GM21786 (cell line): ENCODE results near the gene PLOD3.
A peak's percentile ranks its signal among the peaks of the same experiment; 100 is the strongest.

Experiments used
- ATAC-seq: cut with Tn5 transposase; IDR thresholded peaks from one replicate; pipeline ENCODE4 v1.9.1; 2021; ENCODE audit not compliant: unreplicated experiment

Gene PLOD3

DNA sequence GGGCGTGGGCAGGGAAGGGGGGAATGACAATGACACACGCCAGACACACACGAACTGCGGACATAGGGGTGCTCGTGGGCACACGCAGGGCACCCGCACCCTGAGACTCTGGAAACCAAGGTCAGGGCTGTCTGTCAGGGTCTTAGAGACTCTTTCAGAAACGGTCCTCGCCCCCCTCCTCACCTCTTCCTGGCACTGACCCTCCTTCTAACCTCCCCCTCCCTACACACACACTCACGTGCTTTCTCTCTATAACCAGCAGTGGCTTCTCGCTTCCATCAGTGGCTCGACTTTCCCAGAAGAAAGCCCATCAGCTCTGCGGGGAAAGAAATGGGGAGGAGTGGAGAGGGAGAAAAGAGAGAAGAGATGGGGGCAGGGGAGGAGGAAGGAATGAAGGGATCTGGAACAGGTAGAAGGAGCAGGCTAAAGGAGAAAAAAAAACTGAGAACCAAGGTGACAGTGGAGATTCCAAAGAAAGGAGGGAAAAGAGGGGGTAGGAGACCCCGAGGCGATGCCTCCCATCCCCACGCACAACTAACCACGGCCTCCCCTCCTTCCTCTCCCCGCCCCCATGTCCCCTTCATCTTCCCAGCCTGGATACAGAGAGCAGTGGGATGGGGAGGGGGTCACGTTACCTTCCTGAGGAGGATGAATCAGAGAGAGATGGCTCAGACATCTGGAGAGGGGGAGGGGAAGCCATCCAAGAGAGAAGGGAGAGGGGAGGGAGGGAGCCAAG, 50.3 kb downstream of the PLOD3 start:
- no peak for ATAC-seq

- ATAC-seq, result no peak
Measured at GRCh38 chr7:101166648-101166908, 50.8 kb downstream of the PLOD3 start.

DNA sequence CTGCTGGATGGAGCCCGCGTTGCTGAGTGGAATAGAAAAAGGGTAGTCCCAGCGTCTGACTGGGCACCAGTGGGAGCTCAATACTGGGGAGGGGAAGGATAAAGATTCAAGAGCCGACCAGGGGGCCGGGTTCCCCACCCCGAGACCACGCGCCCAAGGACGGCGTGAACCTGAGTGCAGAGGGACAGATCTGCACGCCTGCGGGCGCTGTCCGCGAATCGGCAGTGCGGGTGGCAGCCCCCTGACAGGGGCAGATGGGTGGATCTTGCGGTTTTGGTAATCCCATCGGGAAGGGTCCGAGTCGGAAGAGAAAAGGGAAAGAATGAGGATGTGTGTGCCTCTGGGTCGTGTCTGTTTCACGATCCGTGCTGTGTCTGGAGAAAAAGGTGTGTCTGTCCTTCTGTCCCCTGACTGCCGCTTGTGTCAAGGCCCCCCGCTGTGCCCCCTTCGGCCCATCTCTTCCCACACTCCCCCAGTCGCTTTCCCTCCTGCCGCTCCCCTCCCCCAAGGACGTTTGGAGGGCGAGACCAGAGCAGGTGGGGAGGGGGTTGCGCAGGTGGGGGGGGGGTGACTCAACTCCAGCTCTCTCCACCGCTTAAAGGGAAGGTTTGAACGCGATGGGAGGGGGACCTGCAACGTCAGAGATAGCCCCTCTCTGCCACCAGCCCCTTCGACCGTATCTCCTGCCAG, 51.3 kb downstream of the PLOD3 start:
- ATAC-seq, result no peak

DNA sequence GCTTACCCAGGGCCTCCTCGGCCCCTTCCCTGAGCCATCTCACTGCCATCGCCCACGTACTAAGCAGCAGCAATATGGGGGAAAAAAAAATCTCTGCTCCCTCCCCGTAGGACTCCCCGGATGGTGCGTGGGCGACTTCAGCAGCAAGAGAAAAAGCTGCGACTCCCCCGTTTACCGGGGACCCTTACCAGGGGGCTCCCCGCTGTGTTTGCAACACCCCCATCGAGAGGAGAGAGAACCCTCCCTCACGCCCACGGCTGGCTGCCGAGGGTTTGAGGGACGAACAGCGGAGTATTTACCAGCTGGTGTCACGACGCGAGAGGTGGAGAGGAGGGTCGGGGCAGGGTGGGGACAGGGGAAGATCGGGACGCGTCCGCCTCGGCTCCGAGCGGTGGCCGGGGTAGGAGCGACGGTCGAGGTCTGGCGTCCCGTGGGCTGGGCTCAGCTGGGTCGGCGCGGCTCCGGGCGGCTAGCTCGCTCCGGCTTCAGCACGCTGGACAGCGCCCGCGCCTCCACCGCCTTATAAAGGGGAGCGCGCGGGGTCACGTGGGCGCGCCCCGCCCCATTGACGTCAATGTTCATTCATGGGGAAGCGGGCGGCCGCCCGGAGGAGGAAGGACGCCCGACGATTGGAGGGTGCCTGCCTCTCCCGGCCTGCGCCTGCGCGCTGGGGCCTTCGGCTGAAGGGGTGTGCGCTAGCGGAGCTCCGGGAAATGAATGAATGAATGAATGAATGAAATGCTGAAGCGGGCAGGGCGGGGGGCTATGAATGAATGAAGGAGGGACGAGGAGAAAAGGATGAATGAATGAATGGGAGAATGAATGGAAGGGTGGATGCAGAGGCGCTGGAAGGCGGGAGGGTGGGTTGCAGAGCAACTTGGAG, 52.1 kb downstream of the PLOD3 start, which contains the start of gene VGF:
TSS of gene VGF (minus strand) at position 495 of the 883 bp plus-strand sequence. CDS start 726 bp downstream, outside the sequence.
- ATAC-seq, result peak; percentile 66

DNA sequence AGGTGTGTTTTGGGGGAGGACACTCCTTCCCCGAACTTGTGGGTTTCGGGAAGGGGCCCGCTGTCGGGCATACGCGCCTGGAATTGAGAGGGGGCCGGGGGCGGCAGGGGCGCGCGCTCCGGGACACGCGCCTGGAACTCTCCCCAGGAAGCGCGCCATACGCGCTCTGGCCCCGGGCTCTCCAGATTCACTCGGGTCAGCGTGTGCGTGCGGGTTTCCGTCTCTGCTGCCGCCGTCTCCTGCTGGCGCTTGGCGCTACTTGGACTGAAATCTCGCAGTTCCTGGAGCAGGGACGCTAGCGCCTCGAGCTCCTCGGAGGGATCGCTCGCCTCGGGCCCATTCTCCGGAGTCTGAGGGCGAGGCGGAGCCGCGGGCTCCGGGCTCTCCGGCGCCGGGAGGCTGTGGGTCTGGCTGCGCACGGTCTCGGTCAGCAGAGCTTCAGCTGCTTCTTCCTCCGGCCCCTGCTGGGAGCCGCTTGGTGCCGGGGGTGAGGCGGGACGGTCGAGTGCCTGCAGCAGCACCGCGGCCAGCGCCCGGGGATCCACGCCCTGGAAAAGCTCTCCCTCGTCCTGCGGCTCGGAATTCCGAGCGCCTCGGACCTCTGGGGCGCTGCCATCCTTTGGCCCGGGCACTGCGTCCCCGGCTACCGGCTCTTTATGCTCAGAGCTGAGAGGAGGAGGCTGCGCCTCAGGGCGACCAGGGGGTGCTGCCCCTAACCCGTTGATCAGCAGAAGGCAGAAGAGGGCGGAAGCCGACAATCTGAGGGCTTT, 53.1 kb downstream of the PLOD3 start:
- no peak for ATAC-seq

- ATAC-seq, result no peak
Measured at GRCh38 chr7:101163279-101164070, 53.9 kb downstream of the PLOD3 start.

GRCh38 chr7:101162551-101163278, 54.7 kb downstream of the PLOD3 start:
- no peak for ATAC-seq

DNA sequence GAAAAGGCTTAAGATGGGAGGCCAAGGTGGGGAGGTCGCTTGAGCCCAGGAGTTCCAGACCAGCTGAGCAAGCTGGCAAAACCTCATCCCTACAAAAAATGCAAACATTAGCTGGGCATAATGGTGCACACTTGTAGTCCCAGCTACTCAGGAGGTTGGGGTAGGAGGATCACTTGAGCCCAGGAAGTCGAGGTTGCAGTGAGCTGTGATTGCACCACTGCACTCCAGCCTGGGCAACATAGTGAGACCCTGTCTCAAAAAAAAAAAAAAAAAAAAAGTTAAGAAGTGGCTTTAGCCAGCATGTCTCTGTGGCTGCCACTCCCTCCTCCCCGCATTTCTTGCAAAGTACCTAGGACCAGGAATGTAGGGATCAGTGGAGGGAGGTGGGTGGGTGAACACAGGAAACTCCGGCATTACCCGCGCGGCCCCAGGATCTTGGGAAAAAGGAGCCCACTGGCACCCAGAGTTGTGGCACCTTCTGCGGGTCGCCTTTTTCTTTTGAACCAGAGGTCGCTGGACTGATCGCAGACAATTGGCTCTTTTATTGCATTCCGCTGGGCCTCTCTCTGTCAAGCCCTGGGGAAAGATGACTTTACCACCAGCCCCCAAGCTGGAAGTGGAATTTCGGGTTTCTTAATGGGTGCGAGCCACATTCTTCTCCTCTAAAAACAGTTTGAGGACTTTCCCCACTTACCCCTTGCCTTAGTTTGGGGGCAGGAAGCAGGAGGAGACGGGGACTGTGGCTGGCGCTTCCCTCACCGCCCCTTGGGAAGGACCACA, 55.5 kb downstream of the PLOD3 start:
- ATAC-seq, result no peak

DNA sequence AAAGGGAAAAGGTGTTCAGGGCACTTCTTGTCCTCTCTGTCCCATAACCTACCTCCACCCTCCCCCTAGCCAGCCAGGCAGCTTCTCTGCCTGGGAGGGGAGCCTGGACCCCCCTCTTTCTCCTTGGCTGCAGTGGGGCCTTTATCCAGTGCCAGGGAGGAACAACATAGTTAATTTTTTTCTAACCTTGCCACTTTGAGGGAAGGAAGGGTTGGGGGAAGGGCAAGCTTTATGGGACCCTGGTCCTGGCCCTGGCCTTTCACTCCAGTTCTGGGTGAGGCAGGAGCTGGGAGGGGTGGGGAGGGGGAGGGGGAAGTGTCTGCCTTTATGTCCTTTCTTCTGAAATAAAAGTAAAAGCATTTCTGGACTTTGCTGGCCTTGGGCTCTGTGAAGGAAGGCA, 56.5 kb downstream of the PLOD3 start:
- ATAC-seq, result no peak

DNA sequence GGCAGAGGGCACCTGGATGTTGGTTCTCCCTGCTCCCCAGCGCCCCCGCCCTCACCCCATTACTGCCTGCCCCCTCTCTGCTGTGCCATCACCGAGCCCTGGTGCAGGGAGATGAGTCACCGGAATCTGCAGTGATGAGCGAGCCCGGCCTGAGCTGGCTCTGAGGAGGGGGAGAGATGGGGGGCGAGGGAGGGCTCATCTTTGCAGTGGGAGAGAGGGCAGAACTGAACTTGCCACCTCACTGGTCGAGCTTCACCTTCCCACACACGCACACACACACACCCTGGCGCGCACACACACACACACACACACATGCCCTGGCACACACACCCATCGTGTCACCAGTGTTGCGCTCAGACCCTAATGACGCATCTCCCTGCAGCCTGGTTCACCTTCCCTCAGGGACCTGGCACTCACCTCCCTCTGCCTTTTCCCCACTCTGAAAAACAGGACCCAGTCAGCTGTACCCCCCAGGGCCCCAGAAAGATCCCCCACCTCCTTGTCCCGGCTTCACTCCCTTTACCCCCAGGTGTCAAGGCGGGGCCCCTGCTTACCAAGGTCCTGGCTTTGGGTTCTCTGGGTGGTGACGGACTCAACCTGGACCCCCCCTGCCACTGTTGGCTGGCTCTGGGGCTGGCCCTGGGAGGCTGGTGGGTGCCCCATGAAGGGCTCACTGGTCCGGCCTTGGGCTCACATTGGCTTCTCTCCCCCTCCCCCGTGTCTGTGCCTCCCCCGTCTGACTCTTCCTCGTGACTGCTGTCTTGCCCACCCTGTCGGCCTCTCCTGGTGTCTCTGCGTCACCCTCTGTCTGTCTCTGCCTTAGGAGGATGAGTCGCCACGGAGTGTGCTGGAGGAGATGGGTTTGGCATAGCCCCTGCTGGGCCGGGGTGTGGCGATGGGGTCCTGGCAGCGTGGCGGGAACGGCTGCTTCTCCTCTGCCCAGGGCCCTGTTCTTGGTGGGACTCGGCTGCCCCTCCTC, 57.4 kb downstream of the PLOD3 start:
- ATAC-seq, result no peak

DNA sequence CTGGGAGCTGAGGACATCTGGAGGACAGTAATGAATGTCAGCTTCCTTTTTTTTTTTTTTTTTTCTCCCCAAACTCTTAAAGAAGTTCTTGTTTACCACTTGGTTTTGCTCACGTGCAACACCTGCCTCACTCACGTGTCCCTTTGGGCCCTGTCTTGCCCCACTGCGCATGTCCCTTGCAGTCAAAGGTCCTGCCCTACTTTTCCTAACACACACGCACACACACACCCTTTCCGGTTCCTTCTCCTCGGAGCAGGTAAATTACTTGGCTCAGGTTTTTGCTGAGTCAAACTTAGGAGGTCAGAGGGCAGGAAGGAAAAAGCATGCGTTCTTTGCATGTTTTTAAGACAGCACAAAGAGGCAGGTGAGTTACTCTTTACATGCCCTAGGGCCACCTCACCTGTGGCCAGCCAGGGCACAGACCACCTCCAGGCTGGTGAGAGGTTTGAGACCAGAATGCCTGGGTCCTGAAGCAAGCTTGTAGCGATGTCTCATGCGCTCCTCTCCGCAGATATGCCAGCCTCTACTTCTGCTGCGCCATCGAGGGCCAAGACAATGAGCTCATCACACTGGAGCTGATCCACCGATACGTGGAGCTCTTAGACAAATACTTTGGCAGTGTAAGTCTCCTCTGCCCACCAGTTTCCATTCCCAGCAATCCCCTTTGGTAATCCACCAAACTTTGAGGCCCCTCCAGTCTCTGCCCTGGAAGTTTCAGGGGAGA, 60.4 kb downstream of the PLOD3 start:
- ATAC-seq, result no peak

DNA sequence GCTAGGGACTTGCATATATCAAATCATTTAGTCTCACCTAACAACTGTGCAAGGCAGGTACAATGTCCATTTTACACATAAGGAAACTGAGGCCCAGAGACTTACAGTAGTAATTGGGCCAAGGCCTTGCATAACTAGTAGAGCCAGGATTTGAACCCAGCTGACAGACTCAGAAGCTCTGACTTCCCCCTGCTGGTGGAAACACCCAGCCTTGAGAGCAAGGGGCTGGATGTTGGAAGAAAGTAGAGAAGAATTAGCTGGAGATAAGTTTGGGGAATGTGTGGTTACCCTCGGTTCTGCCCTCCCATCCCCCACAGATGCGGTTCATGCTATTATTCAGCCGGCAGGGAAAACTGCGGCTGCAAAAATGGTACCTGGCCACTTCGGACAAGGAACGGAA, 61.1 kb downstream of the PLOD3 start:
- no peak for ATAC-seq
